GM21529 (cell line): Measurements from ENCODE around the gene CDKN1A.

Source experiments
- ATAC-seq: cut with Tn5 transposase; IDR thresholded peaks from one replicate; pipeline ENCODE4 v1.9.1; 2021; ENCODE audit not compliant: unreplicated experiment

Gene CDKN1A

DNA sequence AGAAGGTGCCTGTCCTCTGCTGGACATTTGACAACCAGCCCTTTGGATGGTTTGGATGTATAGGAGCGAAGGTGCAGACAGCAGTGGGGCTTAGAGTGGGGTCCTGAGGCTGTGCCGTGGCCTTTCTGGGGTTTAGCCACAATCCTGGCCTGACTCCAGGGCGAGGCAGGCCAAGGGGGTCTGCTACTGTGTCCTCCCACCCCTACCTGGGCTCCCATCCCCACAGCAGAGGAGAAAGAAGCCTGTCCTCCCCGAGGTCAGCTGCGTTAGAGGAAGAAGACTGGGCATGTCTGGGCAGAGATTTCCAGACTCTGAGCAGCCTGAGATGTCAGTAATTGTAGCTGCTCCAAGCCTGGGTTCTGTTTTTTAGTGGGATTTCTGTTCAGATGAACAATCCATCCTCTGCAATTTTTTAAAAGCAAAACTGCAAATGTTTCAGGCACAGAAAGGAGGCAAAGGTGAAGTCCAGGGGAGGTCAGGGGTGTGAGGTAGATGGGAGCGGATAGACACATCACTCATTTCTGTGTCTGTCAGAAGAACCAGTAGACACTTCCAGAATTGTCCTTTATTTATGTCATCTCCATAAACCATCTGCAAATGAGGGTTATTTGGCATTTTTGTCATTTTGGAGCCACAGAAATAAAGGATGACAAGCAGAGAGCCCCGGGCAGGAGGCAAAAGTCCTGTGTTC lies 1.3 kb upstream of the CDKN1A start:
- no peak for ATAC-seq

DNA sequence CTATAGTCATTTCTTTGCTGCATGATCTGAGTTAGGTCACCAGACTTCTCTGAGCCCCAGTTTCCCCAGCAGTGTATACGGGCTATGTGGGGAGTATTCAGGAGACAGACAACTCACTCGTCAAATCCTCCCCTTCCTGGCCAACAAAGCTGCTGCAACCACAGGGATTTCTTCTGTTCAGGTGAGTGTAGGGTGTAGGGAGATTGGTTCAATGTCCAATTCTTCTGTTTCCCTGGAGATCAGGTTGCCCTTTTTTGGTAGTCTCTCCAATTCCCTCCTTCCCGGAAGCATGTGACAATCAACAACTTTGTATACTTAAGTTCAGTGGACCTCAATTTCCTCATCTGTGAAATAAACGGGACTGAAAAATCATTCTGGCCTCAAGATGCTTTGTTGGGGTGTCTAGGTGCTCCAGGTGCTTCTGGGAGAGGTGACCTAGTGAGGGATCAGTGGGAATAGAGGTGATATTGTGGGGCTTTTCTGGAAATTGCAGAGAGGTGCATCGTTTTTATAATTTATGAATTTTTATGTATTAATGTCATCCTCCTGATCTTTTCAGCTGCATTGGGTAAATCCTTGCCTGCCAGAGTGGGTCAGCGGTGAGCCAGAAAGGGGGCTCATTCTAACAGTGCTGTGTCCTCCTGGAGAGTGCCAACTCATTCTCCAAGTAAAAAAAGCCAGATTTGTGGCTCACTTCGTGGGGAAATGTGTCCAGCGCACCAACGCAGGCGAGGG lies 594 bp upstream of the CDKN1A start:
- ATAC-seq: no peak

DNA sequence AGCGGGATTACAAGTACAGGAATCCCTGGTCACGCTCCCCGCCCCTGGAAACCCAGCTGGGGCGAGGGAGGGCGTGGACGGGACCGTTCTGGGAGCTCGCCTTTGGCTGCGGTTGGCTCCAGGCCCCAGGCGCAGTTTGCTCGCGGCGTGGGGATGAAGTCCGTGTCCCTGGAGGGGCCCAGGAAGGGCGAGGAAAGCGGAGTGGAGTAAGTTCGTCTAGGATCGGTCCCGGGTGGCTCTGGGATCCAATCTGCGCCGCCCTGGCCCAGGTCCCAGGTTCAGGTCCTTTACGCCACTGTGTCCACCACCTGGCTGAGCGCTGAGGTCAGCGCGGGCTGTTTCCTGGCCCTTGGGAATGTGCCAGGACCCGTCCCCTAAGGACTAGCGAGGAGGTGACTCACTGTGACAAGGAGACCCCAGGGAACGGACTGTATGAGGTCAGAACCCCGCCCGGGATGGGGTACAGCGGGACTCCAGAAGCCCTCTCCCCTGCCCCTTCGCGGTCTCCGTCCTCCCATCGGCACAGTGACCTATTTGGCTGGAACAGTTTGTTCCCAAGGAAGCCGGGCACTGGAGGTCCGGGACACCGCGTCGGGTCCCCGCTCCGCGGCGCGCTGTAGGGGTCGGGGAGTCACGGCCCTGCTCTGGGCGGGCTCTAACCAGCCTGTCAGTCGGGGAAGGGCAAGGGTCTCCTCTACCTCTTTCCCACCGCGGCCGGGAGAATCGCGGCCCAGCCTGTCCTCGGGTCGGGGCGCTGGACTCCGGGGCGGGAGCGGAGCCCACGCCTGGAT lies 724 bp downstream of the CDKN1A start:
- no peak for ATAC-seq

DNA sequence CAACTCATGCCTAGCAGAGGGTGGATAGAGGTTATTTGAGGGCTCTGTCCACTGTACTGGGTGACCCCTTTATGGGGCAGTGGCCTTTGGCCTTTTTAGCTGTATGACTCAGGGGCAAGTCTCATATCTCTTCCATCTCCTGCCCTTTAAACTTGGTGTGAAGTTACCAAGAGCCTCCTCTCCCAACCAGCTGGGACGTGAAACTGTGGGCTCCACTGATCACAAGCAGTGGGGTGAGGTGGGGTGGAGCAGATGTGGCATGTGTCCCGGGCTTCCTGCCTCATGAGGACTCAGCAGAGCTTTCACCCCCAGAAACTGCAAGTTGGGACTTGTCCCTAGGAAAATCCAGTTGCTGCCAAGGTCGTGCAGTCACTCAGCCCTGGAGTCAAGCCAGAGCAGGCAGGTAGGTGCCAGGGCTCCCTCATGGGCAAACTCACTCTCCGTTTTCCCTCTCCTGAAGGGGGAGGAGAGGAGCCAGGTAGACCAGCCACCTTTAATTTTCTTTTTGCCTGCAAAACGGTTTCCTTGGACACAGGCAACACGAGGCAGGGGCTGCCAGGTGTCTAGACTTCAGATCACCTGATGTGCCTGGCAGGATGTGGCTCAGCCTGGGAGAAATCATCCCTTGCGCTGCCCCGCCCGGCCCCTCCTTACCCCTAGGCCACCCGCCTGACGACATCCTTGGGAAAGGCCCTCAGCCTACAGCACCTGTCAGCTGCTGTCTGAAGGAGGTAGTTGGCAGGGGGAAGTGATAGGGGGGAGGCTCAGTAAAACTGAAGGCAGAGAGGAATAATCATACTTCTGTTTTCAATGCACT lies 4.0 kb downstream of the CDKN1A start:
- peak; percentile 32 for ATAC-seq

DNA sequence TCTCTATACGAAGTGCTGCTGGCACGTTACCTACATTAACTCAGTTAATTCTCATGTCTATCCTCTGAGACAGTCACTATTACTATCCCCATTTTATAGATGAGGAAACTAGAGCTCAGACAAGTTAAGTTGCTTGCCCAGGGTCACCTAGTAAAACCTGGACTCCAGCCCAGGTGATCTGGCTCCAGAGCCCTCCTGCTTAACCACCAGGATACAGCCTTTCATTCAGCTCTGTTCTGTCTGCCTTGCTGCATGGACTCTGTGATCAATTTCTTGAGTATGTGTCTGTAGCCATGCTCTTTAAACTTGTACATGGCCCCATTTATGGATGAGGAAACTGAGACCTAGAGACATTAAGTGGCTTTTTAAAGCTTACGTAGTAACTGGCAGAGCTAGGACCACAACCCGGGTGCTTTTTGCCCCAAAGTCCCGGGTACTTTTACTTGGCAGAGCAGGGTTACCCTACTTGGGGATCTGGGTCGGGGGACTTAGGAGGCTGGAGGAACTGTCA lies 4.7 kb downstream of the CDKN1A start:
- ATAC-seq: no peak

DNA sequence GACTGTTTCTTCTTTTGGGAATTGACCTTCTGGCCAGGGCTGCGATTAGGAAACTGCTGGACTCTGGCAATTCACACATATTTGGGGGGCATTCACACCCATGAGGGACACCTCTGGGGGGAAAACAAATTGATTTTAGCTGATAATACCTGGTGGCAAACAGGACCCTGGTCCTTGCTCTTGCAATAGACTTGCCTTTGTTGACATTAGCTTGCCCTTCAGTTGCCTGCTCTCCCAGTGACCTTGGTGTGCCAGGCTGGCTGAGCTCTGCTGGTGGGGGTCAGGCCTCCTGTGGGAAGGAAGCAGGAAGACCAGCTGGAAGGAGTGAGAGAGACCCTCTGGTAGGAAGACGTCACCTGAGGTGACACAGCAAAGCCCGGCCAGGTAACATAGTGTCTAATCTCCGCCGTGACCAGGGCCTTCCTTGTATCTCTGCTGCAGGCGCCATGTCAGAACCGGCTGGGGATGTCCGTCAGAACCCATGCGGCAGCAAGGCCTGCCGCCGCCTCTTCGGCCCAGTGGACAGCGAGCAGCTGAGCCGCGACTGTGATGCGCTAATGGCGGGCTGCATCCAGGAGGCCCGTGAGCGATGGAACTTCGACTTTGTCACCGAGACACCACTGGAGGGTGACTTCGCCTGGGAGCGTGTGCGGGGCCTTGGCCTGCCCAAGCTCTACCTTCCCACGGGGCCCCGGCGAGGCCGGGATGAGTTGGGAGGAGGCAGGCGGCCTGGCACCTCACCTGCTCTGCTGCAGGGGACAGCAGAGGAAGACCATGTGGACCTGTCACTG lies 5.3 kb downstream of the CDKN1A start:
- ATAC-seq: no peak

DNA sequence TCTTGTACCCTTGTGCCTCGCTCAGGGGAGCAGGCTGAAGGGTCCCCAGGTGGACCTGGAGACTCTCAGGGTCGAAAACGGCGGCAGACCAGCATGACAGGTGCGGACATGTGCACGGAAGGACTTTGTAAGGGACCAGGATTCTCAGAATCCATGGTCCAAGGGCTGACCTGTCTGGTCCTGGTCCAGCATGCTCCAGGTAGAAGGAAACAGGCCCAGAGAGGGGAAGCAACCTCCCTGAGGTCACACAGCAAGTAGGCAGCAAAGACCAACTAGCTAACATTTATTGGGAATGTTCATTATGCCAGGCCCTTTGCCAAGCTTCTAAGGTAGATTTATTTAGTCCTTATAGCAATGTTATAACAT lies 5.9 kb downstream of the CDKN1A start:
- no peak for ATAC-seq

DNA sequence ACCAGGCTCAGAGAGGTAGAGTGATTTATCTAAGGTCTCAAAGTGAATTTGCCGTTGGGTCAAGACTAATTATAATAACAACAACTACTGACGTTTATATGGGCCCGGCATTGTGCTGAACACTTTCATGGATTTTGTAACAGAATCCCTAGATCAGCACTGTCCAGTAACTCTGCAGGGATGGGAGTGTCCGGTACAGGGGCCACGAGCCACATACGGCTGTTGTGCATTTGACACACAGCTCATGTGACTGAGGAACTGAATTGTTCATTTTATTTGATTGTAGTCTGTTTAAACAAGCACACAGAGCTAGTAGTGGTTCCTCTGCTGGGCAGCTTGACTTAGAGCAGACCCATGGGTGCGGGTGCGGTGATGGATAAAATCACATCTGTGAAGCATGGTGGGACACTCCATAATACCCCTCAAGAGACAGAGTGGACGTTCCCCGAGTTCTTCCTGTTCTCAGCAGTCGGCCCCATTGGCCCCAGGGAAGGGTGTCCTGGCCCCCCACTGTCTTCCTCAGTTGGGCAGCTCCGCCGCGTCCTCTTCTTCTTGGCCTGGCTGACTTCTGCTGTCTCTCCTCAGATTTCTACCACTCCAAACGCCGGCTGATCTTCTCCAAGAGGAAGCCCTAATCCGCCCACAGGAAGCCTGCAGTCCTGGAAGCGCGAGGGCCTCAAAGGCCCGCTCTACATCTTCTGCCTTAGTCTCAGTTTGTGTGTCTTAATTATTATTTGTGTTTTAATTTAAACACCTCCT lies 6.8 kb downstream of the CDKN1A start:
- no peak for ATAC-seq

DNA sequence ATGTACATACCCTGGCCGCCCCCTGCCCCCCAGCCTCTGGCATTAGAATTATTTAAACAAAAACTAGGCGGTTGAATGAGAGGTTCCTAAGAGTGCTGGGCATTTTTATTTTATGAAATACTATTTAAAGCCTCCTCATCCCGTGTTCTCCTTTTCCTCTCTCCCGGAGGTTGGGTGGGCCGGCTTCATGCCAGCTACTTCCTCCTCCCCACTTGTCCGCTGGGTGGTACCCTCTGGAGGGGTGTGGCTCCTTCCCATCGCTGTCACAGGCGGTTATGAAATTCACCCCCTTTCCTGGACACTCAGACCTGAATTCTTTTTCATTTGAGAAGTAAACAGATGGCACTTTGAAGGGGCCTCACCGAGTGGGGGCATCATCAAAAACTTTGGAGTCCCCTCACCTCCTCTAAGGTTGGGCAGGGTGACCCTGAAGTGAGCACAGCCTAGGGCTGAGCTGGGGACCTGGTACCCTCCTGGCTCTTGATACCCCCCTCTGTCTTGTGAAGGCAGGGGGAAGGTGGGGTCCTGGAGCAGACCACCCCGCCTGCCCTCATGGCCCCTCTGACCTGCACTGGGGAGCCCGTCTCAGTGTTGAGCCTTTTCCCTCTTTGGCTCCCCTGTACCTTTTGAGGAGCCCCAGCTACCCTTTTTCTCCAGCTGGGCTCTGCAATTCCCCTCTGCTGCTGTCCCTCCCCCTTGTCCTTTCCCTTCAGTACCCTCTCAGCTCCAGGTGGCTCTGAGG lies 7.6 kb downstream of the CDKN1A start:
- no peak for ATAC-seq

DNA sequence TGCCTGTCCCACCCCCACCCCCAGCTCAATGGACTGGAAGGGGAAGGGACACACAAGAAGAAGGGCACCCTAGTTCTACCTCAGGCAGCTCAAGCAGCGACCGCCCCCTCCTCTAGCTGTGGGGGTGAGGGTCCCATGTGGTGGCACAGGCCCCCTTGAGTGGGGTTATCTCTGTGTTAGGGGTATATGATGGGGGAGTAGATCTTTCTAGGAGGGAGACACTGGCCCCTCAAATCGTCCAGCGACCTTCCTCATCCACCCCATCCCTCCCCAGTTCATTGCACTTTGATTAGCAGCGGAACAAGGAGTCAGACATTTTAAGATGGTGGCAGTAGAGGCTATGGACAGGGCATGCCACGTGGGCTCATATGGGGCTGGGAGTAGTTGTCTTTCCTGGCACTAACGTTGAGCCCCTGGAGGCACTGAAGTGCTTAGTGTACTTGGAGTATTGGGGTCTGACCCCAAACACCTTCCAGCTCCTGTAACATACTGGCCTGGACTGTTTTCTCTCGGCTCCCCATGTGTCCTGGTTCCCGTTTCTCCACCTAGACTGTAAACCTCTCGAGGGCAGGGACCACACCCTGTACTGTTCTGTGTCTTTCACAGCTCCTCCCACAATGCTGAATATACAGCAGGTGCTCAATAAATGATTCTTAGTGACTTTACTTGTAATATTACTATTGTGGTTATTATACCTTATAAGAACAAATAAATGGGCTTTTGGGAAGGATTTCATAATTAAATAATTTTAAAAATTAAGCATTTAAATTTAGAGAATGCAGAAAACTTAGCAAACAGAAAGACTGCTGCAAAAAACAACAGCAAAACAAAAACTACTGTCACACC lies 8.4 kb downstream of the CDKN1A start:
- ATAC-seq: no peak

DNA sequence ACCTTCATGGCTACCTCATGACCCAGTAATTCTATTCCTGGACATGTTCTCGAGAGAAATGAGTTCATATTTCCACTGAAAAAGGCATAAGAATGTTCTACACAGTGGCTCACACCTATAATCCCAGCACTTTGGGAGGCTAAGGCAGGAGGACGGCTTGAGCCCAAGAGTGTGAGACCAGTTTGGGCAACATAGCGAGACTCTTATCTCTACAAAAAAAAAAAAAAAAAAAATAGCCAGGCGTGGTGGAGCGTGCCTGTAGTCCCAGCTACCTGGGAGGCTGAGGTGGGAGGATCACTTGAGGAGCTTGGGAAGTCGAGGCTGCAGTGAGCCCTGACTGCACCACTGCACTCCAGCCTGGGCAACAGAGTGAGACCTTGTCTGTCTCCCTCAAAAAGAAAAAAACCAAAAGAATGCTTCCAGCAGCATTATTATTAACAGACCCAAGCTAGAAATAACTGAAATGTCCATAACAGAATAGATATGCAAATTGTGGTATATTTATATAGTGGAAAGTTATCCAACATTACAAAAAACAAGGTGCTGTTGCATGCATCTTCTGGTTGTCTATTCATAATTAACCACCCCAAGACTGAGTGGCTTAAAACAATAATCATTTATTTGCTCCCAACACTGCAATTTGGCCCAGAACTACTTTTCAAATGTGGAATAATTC lies 9.7 kb downstream of the CDKN1A start:
- no peak for ATAC-seq

DNA sequence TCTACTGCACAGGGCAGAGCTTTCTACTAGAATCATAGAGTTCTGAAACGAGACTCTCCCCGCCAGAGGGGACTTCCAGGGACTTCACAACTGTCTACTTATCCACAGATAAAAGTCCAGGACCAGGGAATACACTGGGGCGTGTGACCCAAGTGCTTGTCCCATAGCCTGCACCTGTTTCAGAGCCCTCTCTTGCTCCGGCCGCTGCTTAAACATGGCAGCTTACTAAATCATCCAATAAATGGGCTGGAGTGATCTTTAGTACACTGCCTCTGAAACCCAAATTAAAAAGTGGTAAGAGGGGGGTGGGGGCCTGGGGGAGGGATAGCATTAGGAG lies 10.2 kb downstream of the CDKN1A start:
- no peak for ATAC-seq

DNA sequence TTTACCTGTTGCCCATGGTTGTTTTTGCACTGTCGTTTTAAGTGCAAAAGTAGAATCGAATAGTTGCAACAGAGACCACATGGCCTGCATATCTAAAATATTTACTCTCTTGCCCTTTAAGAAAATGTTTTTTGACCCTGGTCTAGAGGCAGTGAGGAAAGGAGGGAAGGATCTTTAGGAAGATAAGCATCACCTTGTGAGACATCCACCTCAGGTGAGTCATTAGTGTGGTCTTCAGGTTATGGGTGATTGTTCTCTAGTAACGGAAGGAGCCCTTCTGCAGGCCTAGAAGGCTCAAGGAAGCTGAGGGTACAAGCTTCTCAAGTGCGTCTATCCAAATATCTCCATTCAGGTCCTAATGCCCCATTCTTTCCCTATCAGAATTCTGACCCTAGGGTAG lies 12.5 kb downstream of the CDKN1A start:
- ATAC-seq: no peak

DNA sequence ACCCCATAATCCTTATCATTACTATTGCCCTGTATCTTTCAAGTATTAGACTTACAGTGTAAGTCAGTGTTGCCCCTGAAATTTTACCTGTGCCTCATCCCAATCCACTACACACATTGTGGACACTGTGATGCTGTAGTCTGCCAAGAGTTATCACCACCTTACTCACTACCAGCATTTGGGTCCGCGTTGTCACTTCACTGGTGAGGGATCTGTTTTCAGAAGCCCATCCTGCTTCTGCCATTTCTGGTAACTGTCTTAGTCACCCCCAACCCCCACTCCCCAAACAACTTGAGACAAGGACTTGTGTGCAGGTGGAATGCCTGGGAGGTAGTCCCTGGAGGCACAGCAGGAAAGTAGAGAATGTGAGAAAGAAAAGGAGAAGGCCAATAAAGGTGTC lies 13.1 kb downstream of the CDKN1A start:
- no peak for ATAC-seq

DNA sequence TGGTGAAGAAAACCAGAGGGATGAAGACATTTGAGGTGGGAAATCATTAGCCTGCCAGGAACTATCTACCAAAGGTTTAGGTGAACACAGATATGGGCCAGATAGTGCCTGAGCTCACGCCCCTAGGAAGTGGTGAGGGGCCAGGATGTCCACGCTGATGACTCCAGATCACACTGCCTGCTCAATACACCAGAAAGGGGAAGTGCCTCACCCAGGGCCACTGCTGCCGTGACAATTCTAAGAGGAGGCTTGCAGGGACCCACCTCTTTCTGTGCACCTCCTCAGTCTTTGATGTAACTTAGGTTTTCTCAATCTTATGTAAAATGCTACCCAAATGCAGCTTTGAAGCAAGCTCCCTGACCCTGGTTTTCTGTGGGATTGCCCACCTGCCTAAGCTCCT lies 13.7 kb downstream of the CDKN1A start:
- ATAC-seq: peak; percentile 74

DNA sequence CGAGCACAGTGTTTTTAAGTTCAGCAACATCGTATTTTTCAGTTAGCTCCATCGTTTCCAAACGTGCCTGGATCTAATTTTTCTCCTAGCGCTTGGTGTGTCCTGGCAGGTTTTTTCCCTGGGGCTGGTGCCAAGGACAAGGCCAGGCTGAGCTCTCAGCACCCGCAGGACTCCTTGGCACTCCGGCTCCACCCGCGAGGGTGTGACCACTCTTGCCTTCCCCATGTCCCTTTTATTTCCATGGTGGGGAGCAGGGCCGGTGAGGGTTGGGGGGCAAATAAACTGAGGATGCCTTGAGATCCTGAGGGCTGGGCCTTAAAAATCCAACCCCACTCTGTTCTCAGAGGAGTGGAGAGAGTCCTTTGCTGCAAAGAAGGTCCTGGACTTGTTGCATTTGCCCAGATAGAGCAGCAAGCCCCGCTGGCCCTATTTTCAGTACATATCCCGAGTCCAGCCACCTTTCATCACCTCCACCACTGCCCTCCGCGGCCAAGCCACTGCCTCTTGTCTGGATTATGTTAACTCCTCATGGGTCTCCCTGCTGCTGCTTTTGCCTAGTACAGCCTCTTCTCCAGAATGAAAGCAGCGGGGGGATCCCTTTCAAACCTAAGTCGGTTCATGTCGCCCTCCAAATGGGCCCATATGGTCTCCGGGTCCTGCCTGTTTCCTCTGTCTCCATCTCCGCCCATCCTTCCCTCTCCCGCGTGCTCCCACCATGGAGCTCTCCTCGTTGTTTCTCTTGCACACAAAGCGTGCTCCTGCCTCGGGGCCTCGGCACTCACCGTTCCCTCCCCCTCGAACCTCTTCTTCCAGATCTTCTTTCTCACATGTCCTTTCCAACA lies 14.6 kb downstream of the CDKN1A start:
- no peak for ATAC-seq

DNA sequence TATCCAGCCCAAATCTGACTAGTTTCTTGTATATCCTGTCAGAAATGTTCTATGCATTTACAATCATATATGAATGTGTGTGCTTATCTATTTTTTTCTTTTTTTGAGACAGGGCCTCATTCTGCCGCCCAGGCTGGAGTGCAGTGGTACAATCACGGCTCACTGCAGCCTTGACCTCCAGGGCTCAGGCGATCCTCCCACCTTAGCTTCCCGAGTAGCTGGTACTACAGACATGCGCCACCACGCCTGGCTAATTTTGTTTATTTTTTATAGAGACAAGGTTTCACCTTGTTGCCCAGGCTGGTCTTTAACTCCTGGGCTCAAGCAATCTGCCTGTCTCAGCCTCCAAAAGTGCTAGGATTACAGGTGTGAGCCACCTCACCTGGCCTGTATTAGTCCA lies 16.1 kb downstream of the CDKN1A start:
- no peak for ATAC-seq
